ENCODE results near the gene CNIH2. TPM values are rescaled to one million over a fixed set of nuclear protein-coding genes. Genes with fewer than 3 reads are reported as not detected.
A peak's percentile ranks its signal among the peaks of the same experiment; 100 is the strongest.

Gene CNIH2
- total and polyA plus RNA-seq, 9 of the 15 experiments (the other 6 are each of a cell fraction or from before 2014, with no cell fraction given) = 0.26 to 0.89 (median 0.40) TPM; not detected in 4

DNA sequence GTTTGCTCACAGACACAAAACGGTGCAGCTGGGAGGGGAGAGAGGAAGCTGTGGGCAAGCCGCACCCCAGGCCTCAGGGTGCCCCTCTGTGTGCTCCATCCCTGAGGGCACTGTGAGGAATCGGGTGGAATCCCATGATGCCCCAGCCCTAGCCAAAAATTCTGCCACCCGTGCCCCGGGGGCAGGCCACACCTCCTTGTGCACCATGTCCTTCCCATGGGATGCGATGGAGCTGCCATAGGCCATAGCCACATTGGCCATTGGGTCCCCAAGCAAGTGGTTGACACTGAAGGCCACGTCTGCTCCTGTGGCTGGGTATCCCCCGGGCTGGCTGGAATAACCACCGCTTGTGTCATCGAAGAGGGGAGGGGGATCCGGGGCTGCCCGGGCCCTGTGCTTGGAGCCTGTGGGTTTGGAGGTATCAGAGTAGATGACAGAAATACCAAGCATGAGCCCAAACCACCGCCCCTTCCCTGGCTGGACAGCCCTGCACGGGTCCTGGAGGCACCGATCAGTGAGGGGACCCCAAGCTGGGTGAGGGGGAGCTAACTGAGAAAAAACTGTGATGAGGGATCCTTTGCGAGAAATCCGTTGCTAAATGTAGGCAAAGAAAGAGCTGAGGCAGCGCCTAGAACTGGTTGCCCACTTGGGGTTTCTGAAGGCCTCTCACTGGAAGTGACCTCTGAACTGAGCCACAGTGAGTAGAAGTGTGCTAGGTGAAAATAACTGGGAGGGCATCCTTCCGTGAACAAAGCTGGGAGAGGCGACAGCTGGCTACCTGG is 10.1 kb downstream of the CNIH2 start (continued):
- no peak for TF ChIP-seq KLF1 (tag; IDR thresholded peaks at IDR 0.05)
- 0 out of 2 replicates have a peak, but pooled peaks have one; percentile 32 for TF ChIP-seq ZBTB7A (IDR thresholded peaks at IDR 0.05; ENCODE audit: borderline replicate concordance, control insufficient read depth, low read depth, low read length)
- TF ChIP-seq EZH2 (IDR thresholded peaks at IDR 0.05; ENCODE audit: borderline replicate concordance, low read depth, low read length) = no peak
- no peak for TF ChIP-seq ZNF780A (CRISPR knock-in tag; IDR thresholded peaks at IDR 0.05)
- TF ChIP-seq, protein P1, sequence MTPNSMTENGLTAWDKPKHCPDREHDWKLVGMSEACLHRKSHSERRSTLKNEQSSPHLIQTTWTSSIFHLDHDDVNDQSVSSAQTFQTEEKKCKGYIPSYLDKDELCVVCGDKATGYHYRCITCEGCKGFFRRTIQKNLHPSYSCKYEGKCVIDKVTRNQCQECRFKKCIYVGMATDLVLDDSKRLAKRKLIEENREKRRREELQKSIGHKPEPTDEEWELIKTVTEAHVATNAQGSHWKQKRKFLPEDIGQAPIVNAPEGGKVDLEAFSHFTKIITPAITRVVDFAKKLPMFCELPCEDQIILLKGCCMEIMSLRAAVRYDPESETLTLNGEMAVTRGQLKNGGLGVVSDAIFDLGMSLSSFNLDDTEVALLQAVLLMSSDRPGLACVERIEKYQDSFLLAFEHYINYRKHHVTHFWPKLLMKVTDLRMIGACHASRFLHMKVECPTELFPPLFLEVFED (CRISPR knock-in tag; conservative IDR thresholded peaks at IDR 0.05) = no peak
- no peak for TF ChIP-seq STAG1 (CRISPR knock-in tag; IDR thresholded peaks at IDR 0.05; ENCODE audit: borderline replicate concordance)
- no peak for TF ChIP-seq CREB1 (IDR thresholded peaks at IDR 0.05)
- no peak for TF ChIP-seq CREB1 (CRISPR knock-in tag; IDR thresholded peaks at IDR 0.05)
- no peak for TF ChIP-seq RBM14 (IDR thresholded peaks at IDR 0.05; ENCODE audit: borderline replicate concordance, insufficient read depth, low read depth, low read length)
- no peak for TF ChIP-seq SMARCC2 (IDR thresholded peaks at IDR 0.05; ENCODE audit: low read depth)
- no peak for TF ChIP-seq CREM (IDR thresholded peaks at IDR 0.05; ENCODE audit: low read depth)
- TF ChIP-seq, protein P2, sequence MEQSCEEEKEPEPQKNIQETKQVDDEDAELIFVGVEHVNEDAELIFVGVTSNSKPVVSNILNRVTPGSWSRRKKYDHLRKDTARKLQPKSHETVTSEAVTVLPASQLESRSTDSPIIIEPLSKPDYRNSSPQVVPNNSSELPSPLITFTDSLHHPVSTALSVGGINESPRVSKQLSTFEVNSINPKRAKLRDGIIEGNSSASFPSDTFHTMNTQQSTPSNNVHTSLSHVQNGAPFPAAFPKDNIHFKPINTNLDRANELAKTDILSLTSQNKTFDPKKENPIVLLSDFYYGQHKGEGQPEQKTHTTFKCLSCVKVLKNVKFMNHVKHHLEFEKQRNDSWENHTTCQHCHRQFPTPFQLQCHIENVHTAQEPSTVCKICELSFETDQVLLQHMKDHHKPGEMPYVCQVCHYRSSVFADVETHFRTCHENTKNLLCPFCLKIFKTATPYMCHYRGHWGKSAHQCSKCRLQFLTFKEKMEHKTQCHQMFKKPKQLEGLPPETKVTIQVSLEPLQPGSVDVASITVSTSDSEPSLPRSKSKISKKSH (CRISPR knock-in tag; IDR thresholded peaks at IDR 0.05) = no peak
- TF ChIP-seq BMI1 (IDR thresholded peaks at IDR 0.05; ENCODE audit: low read length) = no peak
- TF ChIP-seq TRIM24 (IDR thresholded peaks at IDR 0.05) = no peak
- TF ChIP-seq GTF2A2 (tag; IDR thresholded peaks at IDR 0.05) = no peak
- TF ChIP-seq, protein P3, sequence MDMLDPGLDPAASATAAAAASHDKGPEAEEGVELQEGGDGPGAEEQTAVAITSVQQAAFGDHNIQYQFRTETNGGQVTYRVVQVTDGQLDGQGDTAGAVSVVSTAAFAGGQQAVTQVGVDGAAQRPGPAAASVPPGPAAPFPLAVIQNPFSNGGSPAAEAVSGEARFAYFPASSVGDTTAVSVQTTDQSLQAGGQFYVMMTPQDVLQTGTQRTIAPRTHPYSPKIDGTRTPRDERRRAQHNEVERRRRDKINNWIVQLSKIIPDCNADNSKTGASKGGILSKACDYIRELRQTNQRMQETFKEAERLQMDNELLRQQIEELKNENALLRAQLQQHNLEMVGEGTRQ (CRISPR knock-in tag; IDR thresholded peaks at IDR 0.05) = no peak
- TF ChIP-seq, protein P4, sequence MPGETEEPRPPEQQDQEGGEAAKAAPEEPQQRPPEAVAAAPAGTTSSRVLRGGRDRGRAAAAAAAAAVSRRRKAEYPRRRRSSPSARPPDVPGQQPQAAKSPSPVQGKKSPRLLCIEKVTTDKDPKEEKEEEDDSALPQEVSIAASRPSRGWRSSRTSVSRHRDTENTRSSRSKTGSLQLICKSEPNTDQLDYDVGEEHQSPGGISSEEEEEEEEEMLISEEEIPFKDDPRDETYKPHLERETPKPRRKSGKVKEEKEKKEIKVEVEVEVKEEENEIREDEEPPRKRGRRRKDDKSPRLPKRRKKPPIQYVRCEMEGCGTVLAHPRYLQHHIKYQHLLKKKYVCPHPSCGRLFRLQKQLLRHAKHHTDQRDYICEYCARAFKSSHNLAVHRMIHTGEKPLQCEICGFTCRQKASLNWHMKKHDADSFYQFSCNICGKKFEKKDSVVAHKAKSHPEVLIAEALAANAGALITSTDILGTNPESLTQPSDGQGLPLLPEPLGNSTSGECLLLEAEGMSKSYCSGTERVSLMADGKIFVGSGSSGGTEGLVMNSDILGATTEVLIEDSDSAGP (CRISPR knock-in tag; IDR thresholded peaks at IDR 0.05) = no peak
- TF ChIP-seq SIN3B (IDR thresholded peaks at IDR 0.05; ENCODE audit: low read depth) = no peak
- no peak for TF ChIP-seq ZNF695 (CRISPR knock-in tag; IDR thresholded peaks at IDR 0.05)
- TF ChIP-seq, protein P5, sequence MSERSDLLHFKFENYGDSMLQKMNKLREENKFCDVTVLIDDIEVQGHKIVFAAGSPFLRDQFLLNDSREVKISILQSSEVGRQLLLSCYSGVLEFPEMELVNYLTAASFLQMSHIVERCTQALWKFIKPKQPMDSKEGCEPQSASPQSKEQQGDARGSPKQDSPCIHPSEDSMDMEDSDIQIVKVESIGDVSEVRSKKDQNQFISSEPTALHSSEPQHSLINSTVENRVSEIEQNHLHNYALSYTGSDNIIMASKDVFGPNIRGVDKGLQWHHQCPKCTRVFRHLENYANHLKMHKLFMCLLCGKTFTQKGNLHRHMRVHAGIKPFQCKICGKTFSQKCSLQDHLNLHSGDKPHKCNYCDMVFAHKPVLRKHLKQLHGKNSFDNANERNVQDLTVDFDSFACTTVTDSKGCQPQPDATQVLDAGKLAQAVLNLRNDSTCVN (CRISPR knock-in tag; IDR thresholded peaks at IDR 0.05) = no peak
- TF ChIP-seq NFIX (CRISPR knock-in tag; IDR thresholded peaks at IDR 0.05; ENCODE audit: low read depth) = no peak
- no peak for TF ChIP-seq ZNF232 (CRISPR knock-in tag; IDR thresholded peaks at IDR 0.05)
- TF ChIP-seq ZNF347 (CRISPR knock-in tag; IDR thresholded peaks at IDR 0.05; ENCODE audit: low read depth) = no peak

Measured in K562 (cell line).